Right lobe of liver (tissue), 4 donors: ENCODE data around the gene TSPAN2.

Source experiments
- CTCF ChIP-seq, 4 donors: fragments of 200-600 bp in 3 of 4; fragments of 450-650 bp in 1 of 4; IDR thresholded peaks; one replicate each; pipeline versions ENCODE4 v1.5.1 to v1.8.0; 2016 to 2022; ENCODE audit warnings: antibody characterized with exemption in 4 of 4, mild to moderate bottlenecking in 2 of 4
- POLR2A ChIP-seq: fragments of 450-650 bp; IDR thresholded peaks from one replicate; pipeline ENCODE4 v1.6.1; 2017; ENCODE audit warnings: antibody characterized with exemption, mild to moderate bottlenecking
- donor health status: DM: no; HTN: no; CAD: no.
- donor health status: DM: no; HTN: no; CAD: no.
- donor health status: DM: no; HTN: yes; CAD: no.

- no peak for TF ChIP-seq POLR2A
- TF ChIP-seq CTCF (IDR thresholded peaks at IDR 0.05) = no peak
Observed at GRCh38 chr1:115057661-115058254, 31.5 kb downstream of the TSPAN2 start.
